CD14-positive monocyte (primary cell): ENCODE measurements around the gene GRIK4. TPM values are rescaled to one million over a fixed set of nuclear protein-coding genes. Genes with fewer than 3 reads are reported as not detected.

ENCODE experiments used
- DNase-seq, 3 donors: peaks; one replicate each; pipeline ENCODE4 v3.0.0-alpha.2; 2011 to 2022
- H2AFZ ChIP-seq: 2 replicates; pipeline ENCODE4 v1.6.0; 2012; ENCODE audit warnings: mild to moderate bottlenecking, low read depth, low read length, inconsistent platforms; ENCODE audit not compliant: insufficient read depth, poor library complexity, severe bottlenecking
- H3K27ac ChIP-seq, 2 donors: 1 replicate in 1 of 2; 2 replicates in 1 of 2; pipeline ENCODE4 v1.5.1; 2012 to 2013; ENCODE audit warnings: low read length in 2 of 2, control low read depth in 1 of 2, inconsistent platforms in 1 of 2, low read depth in 1 of 2, mild to moderate bottlenecking in 1 of 2
- H3K27me3 ChIP-seq, 2 donors: one replicate each; pipeline versions ENCODE4 v1.6.0 to v1.6.1; 2011 to 2013; ENCODE audit warnings: low read length in 2 of 2; ENCODE audit not compliant: control insufficient read depth in 2 of 2, insufficient read depth in 2 of 2
- H3K36me3 ChIP-seq, 2 donors: replicated peaks in 1 of 2; 1 replicate in 1 of 2; 2 replicates in 1 of 2; pipeline versions ENCODE4 v1.5.1 to v1.6.1; 2012 to 2013; ENCODE audit warnings: low read length in 2 of 2, control low read depth in 1 of 2, inconsistent platforms in 1 of 2, mild to moderate bottlenecking in 1 of 2; ENCODE audit not compliant: insufficient read depth in 2 of 2, control insufficient read depth in 1 of 2
- H3K4me1 ChIP-seq, 2 donors: 1 replicate in 1 of 2; 2 replicates in 1 of 2; pipeline versions ENCODE4 v1.5.1 to v1.6.1; 2012 to 2013; ENCODE audit warnings: low read length in 2 of 2, control low read depth in 1 of 2, inconsistent platforms in 1 of 2, mild to moderate bottlenecking in 1 of 2, moderate library complexity in 1 of 2; ENCODE audit not compliant: insufficient read depth in 2 of 2, control insufficient read depth in 1 of 2
- H3K4me2 ChIP-seq: replicated peaks from 2 replicates; pipeline ENCODE3; 2012; ENCODE audit warnings: low read length, moderate library complexity, mild to moderate bottlenecking; ENCODE audit not compliant: poor library complexity, severe bottlenecking; ENCODE audit errors: extremely low read depth
- H3K4me3 ChIP-seq, 3 experiments: fragments of 200-600 bp in 1 of 3; sonication (generic) in 1 of 3; replicated peaks in 1 of 3; 1 replicate in 2 of 3; 2 replicates in 1 of 3; pipeline ENCODE4 v1.5.1; 2011 to 2013; ENCODE audit warnings: low read length in 3 of 3, mild to moderate bottlenecking in 3 of 3, control low read depth in 2 of 3, low read depth in 2 of 3, inconsistent platforms in 1 of 3, moderate library complexity in 1 of 3
- H3K79me2 ChIP-seq: 2 replicates; pipeline ENCODE4 v1.6.0; 2012; ENCODE audit warnings: mild to moderate bottlenecking, control low read depth, inconsistent platforms, low read length, moderate library complexity; ENCODE audit not compliant: insufficient read depth
- H3K9ac ChIP-seq: 2 replicates; pipeline ENCODE4 v1.6.0; 2017; ENCODE audit warnings: low read length, mild to moderate bottlenecking; ENCODE audit not compliant: insufficient read depth, poor library complexity, severe bottlenecking
- H3K9me3 ChIP-seq, 2 donors: replicated peaks in 1 of 2; 1 replicate in 1 of 2; 2 replicates in 1 of 2; pipeline versions ENCODE4 v1.5.1 to v1.6.1; 2012 to 2013; ENCODE audit warnings: low read length in 2 of 2, control low read depth in 1 of 2; ENCODE audit not compliant: control insufficient read depth in 1 of 2, insufficient read depth in 1 of 2
- H4K20me1 ChIP-seq: 2 replicates; pipeline ENCODE4 v1.6.0; 2012; ENCODE audit warnings: mild to moderate bottlenecking, low read length, control low read depth, moderate library complexity; ENCODE audit not compliant: insufficient read depth
- H3K27ac Mint-ChIP-seq, 7 donors: one replicate each; pipeline ENCODE4 v1.8.0; 2020; ENCODE audit warnings: mild to moderate bottlenecking in 7 of 7, mixed read lengths in 7 of 7, moderate library complexity in 6 of 7, inconsistent platforms in 2 of 7
- H3K27me3 Mint-ChIP-seq, 3 donors: one replicate each; pipeline ENCODE4 v1.8.0; 2021 to 2022; ENCODE audit warnings: low read depth in 3 of 3, mild to moderate bottlenecking in 3 of 3, mixed read lengths in 3 of 3, moderate library complexity in 3 of 3, inconsistent platforms in 1 of 3
- H3K36me3 Mint-ChIP-seq, 2 donors: one replicate each; pipeline ENCODE4 v1.8.0; 2020; ENCODE audit warnings: mixed read lengths in 2 of 2, inconsistent platforms in 1 of 2, mild to moderate bottlenecking in 1 of 2
- H3K4me1 Mint-ChIP-seq: one replicate; pipeline ENCODE4 v1.8.0; 2020; ENCODE audit warnings: mild to moderate bottlenecking, mixed read lengths
- H3K4me3 Mint-ChIP-seq, 2 donors: one replicate each; pipeline ENCODE4 v1.8.0; 2020; ENCODE audit warnings: mild to moderate bottlenecking in 2 of 2, mixed read lengths in 2 of 2, moderate library complexity in 1 of 2
- H3K9me3 Mint-ChIP-seq, 7 donors: one replicate each; pipeline ENCODE4 v1.8.0; 2020 to 2022; ENCODE audit warnings: mixed read lengths in 7 of 7, mild to moderate bottlenecking in 6 of 7, moderate library complexity in 6 of 7, inconsistent platforms in 2 of 7
- WGBS: methylation state at CpG from one replicate; pipeline ENCODE4 v1.1.5; 2013; ENCODE audit warnings: missing lambda C conversion rate; ENCODE audit not compliant: insufficient coverage; 5-methylcytosine and 5-hydroxymethylcytosine counted together
- intact Hi-C, 2 donors: fragments of 100-400 bp; cut with micrococcal nuclease; formaldehyde crosslinking; loops; one replicate each; pipeline versions ENCODE4 v1.15.0 to v1.15.1; 2023
- polyA plus RNA-seq, 3 donors: library from polyadenylated mRNA; depleted of rRNA in 1 of 3; unstranded in 2 of 3; stranded (reverse) in 1 of 3; fragments of 300-500 nt in 2 of 3; fragments of >200 nt in 1 of 3; fragmentation: Illumina TruSeq in 2 of 3; gene quantifications; 1 replicate in 2 of 3; 2 replicates in 1 of 3; pipeline ENCODE4 v1.2.3, GENCODE V29; 2012 to 2021
- TF ChIP-seq, protein P1 (sequence below): fragments of 200-600 bp; IDR thresholded peaks from one replicate; pipeline ENCODE4 v1.8.0; 2022; ENCODE audit warnings: antibody characterized with exemption, mild to moderate bottlenecking

The GRIK4 gene
- polyA plus RNA-seq, 3 donors: not detected

DNA sequence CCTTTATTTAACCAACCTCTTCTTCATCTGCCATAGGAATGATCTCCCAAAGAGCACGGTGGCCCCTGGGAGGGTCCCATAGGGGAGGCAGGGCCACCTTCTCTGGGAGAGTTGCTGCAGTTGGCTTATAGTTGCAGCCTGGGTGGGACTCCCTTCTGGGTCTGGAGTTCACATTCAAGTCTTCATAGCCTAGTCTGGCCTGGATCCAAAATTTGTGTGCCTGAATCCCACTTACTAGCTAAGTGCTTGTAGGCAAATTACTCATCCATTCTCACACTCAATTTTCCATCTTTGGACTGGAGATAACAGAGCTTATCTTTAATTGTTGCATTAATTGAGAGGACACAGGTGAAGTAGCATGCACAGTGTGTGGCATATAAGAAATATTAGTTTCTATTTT lies 163.6 kb downstream of the GRIK4 start:
- TF ChIP-seq, protein P1, sequence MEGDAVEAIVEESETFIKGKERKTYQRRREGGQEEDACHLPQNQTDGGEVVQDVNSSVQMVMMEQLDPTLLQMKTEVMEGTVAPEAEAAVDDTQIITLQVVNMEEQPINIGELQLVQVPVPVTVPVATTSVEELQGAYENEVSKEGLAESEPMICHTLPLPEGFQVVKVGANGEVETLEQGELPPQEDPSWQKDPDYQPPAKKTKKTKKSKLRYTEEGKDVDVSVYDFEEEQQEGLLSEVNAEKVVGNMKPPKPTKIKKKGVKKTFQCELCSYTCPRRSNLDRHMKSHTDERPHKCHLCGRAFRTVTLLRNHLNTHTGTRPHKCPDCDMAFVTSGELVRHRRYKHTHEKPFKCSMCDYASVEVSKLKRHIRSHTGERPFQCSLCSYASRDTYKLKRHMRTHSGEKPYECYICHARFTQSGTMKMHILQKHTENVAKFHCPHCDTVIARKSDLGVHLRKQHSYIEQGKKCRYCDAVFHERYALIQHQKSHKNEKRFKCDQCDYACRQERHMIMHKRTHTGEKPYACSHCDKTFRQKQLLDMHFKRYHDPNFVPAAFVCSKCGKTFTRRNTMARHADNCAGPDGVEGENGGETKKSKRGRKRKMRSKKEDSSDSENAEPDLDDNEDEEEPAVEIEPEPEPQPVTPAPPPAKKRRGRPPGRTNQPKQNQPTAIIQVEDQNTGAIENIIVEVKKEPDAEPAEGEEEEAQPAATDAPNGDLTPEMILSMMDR: no peak
- Histone ChIP-seq H3K9me3 (no peaks in the 10 kb centered on the region), H3K9ac (no peak overlapping the region), H3K27ac (no peak overlapping the region), H4K20me1 (no peaks in the 10 kb centered on the region), H3K4me2 (no peak overlapping the region), H3K36me3 (no peaks in the 10 kb centered on the region), H3K4me3 (no peak overlapping the region), H3K4me1 (no peaks in the 10 kb centered on the region), H2AFZ (no peak overlapping the region), H3K27me3 (peaks cover 2 to 3% of the 10 kb centered on the region in 2 donors), H3K79me2 (no peaks in the 10 kb centered on the region)
- H3K36me3 Mint-ChIP-seq: no peaks in the 10 kb centered on the region
- no peaks in the 10 kb centered on the region for H3K4me1 Mint-ChIP-seq
- WGBS: 100% methylated on average over 1 of the region's 1 CpG
- H3K4me3 Mint-ChIP-seq: no peak overlapping the region
- H3K27ac Mint-ChIP-seq: no peak overlapping the region
- no peak for DNase-seq
- H3K27me3 Mint-ChIP-seq: peaks cover 2 to 30% (median 15%) of the 10 kb centered on the region in 3 donors
- peaks cover 0 to 5% (median 2%) of the 10 kb centered on the region in 7 donors for H3K9me3 Mint-ChIP-seq
- intact Hi-C loops: no loop called here

DNA sequence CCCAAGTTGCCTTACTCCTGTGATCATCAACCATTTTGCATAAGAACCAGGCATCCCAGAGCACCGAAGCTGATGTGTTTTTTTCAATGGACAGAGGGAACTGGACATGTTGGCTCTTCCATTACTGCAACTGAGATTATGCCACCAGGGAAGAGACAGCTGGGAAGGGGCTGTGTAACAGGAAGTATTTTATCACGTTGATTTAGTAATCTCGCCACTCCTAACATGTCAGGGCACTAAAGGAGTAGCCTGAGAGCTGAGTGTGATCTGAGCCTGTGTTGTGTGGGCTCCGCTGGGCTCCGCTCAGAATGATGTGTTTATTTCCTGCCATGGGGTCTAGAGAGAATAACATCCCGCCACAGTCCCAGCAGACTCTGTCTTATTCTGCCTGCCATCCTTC lies 165.4 kb downstream of the GRIK4 start:
- H3K9me3 ChIP-seq: no peaks in the 10 kb centered on the region
- H3K36me3 Mint-ChIP-seq: no peaks in the 10 kb centered on the region
- intact Hi-C loops: no loop called here
- TF ChIP-seq, protein P1: no peak
- H3K4me2 ChIP-seq: no peak overlapping the region
- peaks cover 0 to 3% (median under 1%) of the 10 kb centered on the region in 7 donors for H3K9me3 Mint-ChIP-seq
- WGBS: 100% methylated on average over 2 of the region's 6 CpGs
- no peak for DNase-seq
- H3K27me3 ChIP-seq: peaks cover 2 to 3% of the 10 kb centered on the region in 2 donors
- no peak overlapping the region for H2AFZ ChIP-seq
- no peaks in the 10 kb centered on the region for H3K4me1 Mint-ChIP-seq
- no peak overlapping the region for H3K9ac ChIP-seq
- no peaks in the 10 kb centered on the region for H3K36me3 ChIP-seq
- no peak overlapping the region for H3K27ac ChIP-seq
- H4K20me1 ChIP-seq: no peaks in the 10 kb centered on the region
- no peak overlapping the region for H3K4me3 Mint-ChIP-seq
- H3K4me1 ChIP-seq: no peaks in the 10 kb centered on the region
- H3K27ac Mint-ChIP-seq: no peak overlapping the region
- H3K4me3 ChIP-seq: no peak overlapping the region
- no peaks in the 10 kb centered on the region for H3K79me2 ChIP-seq
- H3K27me3 Mint-ChIP-seq: peaks cover 9 to 28% (median 18%) of the 10 kb centered on the region in 3 donors
